ENCODE measurements around the gene APBB3.
"Not testable (repeated sequence)": the region's sequence is repeated elsewhere in the genome, so short reads cannot be mapped to it uniquely, and the experiment has no call there.

APBB3 gene, protein sequence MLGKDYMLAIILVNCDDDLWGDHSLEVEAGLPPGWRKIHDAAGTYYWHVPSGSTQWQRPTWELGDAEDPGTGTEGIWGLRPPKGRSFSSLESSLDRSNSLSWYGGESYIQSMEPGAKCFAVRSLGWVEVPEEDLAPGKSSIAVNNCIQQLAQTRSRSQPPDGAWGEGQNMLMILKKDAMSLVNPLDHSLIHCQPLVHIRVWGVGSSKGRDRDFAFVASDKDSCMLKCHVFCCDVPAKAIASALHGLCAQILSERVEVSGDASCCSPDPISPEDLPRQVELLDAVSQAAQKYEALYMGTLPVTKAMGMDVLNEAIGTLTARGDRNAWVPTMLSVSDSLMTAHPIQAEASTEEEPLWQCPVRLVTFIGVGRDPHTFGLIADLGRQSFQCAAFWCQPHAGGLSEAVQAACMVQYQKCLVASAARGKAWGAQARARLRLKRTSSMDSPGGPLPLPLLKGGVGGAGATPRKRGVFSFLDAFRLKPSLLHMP

DNA sequence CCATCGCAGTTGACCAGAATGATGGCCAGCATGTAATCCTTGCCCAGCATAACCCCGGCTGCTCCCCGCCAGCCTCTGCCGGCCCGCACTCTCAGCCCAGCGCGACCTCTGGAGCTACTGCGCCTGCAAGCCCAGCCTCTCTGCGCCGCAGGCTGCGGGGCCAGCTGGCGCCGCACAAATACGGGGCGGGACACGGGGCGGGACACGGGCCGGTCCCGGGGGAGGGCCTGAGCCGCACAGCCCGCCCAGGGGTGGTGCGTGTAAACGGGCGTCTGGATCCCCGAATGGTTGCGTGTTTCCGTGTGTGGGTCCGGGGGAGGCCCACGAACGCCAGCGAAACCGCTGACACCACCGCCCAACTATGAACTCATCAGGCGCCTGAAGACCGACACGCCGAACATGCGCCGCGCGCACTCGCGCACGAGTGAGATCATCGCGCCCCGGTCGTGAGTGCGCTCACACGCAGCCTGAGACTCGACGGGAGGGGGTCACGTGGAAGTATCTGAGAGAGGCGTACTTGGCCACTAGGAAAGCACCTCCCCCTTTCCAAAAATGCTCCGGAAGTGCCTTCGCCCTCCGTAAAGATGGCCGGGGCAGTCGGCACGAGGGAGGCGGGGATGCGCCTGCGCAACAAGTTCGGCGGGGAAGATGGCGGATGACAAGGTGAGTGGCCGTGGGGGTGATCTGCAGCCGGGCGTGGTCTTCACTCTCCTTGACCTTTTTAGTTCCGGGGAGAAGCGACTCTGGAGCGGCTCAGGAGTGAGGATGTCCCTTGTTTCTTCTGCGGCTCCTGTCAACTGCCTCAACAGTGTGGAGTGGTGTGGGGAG, at the start of gene APBB3, which contains the start of gene SLC35A4:
Gene APBB3, minus strand, starts transcription at position 403 of the 828 bp plus-strand sequence. Its CDS starts 353 bp downstream, at position 50.
Gene SLC35A4, plus strand, starts transcription at position 633 of the 828 bp plus-strand sequence. CDS start 2,342 bp downstream, outside the sequence.
- in situ Hi-C loops (cut with HindIII; ENCODE audit: low sequenced_read_pairs): no loop called here

DNA sequence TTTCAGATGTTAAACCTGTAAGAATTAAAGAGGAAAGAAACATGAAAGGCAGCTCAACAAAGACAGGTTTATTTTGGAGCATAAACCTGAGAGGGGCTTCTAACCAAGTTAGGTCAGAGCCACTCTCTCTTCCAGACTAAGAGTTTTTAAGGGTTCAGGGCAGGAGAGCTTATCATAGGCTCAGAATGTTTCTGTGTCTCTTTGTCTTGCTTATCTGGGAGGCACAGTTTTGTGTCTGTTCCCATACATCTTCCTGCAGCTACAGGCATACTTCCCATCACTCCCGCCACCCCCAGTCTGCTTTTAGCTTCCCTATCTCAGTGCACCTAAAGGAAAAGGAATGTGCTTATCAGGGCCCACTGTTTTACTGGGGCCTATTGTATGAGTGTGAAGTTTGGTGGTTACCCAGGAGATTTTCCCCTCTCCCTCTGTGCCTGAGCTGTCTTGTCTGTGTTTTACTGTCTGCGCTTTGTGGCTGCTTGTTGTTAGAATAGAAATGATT, 46.7 kb upstream of the APBB3 start:
- in situ Hi-C loops (cut with HindIII; ENCODE audit: low sequenced_read_pairs): no loop called here

DNA sequence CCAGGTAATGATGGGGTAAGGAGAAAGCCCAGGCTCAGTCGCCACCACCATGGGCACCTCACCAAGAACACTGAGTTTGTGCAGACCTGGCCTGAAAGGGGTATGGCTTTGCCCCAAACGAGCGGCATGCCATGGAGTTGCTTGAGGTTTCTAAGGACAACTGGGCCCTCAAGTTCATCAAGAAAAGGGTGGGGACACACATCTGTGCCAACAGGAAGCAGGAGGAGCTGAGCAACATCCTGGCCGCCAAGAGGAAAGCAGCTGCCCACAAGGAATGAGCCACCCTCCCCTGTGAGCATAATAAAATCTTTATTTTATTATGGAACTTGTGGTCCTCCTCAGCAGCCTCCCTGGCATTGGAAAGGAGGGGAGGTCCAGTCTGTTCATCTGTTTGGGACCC, 44.7 kb upstream of the APBB3 start:
- in situ Hi-C loops (cut with HindIII; ENCODE audit: low sequenced_read_pairs): no loop called here

DNA sequence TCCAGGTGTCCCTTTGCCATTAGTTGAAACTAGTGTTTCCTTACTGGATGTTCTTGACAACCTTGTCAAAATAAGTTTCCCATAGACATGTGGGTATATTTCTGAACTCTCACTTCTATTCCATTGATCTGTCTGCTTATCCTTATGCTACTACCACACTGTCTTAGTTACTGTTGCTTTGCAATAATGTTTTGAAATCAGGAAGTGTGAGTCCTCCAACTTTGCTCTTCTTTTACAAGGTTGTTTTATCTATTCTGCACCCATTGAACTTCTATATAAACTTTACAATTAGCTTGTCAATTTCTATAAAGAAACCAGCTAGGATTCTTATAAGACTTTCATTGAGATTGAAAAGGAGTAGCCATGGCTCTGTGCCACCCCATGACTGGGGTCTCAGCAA, 44.3 kb upstream of the APBB3 start:
- in situ Hi-C loops (cut with HindIII; ENCODE audit: low sequenced_read_pairs): no loop called here

DNA sequence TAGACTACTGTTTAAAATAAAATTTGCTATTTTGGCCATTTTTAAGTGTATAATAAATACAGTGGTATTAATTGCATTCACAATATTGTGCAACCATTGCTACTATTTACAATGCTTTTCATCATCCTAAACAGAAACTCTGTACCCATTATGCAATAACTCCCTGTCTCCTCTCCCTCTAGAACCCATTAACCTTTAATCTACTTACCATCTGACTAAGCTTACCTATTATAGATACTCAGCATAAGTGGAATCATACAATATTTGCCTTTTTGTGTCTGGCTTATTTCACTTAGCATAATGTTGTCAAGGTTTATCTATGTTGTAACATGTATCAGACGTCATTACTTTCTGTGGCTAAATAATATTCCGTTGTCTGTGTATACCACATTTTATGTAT, 42.6 kb upstream of the APBB3 start:
- in situ Hi-C loops (cut with HindIII; ENCODE audit: low sequenced_read_pairs): no loop called here

DNA sequence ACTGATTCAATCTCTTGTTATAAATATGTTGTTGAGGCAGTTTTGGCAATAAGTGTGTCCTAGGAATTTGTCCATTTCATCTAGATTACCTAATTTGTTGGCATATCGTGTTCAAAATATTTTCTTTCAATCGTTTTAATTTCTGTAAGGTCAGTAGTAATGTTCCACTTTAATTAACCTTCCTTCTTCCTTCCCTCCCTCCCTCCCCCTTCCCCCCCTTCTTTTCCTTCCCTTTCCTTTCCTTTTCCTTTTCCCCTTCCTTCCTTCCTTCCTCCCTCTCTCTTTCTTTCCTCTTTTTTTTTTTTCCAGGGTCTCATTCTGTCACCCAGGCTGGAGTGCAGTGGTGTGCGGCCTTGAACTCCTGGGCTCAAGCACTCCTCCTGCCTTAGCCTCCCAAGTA, 41.5 kb upstream of the APBB3 start:
- in situ Hi-C loops (cut with HindIII; ENCODE audit: low sequenced_read_pairs): no loop called here

DNA sequence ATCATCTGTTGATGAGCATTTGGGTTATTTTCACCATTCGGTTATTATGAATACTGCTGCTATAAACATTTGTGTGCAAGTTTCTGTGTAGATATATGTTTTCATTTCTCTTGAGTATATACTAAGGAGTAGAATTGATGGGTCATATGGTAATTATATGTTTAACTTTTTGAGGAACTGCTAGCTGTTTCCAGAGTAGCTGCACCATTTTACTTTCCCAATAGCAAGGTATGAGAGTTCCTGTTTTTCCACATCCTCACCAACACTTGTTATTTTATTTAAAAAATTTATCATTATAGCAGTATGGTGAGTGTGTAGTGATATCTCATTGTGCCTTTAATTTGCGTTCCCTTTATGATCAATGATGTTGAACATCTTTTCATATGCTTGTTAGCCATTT, 39.3 kb upstream of the APBB3 start:
- in situ Hi-C loops (cut with HindIII; ENCODE audit: low sequenced_read_pairs): no loop called here

DNA sequence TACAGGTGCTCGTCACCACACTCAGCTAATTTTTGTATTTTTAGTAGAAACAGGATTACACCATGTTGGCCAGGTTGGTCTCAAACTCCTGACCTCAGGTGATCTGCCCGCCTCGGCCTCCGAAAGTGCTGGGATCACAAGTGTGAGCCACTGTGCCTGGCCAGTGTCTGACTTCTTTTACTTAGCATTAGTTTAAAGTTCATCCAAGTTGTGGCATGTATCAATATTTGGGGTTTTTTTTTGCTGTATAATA, 39.0 kb upstream of the APBB3 start:
- in situ Hi-C loops (cut with HindIII; ENCODE audit: low sequenced_read_pairs): not testable (repeated sequence)

DNA sequence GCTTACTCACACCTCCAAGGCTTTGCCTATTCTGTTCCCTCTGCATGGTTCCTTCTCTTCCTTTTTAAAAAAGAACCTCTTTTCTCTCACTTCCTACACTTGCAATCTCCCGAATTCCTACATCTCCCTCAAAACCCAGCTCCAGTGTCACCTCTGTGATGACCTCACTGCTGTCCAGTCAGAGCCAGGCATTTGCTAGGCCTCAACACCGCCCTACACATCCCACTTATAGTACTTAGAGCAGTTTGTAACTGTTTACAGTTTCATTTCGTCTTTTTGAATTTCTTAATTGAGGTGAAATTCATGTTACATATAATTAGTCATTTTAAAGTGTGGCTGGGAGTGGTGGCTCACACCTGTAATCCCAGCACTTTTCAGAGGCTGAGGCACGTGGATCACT, 37.7 kb upstream of the APBB3 start:
- in situ Hi-C loops (cut with HindIII; ENCODE audit: low sequenced_read_pairs): no loop called here

DNA sequence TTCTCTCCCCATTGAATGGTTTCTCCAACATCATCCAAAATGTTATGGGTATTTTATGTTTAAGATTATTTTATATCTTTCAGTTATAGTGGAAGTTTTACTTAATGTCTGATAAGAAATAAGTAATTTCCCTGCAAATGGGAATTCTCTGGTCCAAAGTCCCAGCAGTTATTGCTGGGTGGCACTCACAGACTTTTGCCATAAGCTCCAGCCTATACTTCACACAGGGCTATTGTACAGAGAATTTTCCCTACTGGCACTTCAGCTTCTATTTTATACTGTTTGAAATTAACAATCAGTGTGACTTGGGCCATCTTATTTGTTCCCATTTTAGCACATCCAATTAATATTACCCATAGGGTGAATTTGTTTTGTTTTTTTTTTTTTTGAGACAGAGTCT, 35.7 kb upstream of the APBB3 start:
- in situ Hi-C loops (cut with HindIII; ENCODE audit: low sequenced_read_pairs): no loop called here

DNA sequence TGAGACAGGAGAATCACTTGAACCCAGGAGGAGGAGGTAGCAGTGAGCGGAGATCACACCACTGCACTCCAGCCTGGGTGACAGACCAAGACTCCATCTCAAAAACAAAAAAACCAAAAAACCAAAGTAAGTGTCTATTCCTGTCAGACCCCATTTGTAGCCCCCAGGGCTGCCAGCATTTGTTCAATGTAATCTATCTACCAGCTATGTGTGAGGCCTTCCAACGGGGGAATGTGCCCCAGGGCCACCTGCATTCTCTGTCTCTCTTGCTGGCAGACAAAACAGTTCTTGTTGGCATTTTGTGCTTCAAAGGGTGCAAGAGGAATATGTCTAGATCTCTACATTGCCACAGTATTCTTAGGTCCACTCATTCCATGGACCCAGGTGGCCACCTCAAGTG, 34.4 kb upstream of the APBB3 start:
- in situ Hi-C loops (cut with HindIII; ENCODE audit: low sequenced_read_pairs): no loop called here

DNA sequence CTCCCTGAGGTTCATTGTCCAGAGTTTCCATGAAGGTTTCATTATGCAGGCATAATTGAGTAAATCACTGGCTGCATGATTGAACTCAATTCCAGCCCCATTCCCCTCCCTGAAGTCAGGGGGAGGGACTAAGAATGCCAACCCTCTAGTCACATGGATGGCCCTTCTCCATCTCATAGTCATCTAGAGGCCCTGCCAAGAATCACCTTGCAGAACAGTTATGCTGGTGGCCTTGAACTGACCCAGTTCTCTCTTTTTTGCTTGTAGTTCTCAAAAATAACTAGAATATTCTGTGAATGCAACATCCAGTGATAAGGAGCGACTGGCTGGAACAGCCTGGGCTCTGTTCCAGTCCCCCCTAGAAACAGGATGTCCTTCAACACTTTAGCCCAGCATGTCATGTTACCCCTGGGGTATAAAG, 31.9 kb upstream of the APBB3 start:
- in situ Hi-C loops (cut with HindIII; ENCODE audit: low sequenced_read_pairs): no loop called here

DNA sequence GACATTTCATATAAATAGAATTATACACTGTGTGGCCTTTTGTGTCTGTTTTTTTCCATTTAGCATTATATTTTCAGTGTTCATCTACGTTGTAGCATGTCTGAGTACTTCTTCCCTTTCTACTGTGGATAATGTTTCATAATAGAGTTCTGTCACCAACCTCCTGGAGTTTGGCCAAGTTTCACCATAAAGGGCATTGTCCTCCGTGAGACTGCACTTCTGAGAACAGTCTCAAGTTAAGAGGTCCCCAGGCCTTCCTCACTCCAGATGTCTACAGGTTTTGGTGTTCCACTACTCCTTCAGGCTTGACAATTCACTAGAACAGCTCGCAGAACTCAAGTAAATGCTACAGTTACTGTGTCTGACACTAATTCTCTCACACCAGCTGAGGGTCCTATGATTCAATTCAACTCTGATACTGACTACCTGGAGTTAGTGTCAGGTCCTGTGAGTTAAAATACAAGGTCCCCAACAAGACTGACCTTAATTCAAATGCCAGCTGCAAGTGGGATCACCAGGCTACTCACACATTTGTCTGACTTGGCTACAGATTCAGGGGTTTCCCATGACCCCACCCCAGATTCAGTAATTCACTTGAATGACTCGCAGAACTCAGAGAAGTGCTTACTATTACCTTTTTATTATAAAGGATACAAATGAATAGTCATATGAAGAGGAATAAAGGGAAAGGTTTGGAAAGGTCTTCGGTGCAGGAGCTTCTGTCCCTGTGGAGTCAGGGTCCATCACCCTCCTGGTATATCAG, 31.3 kb upstream of the APBB3 start:
- in situ Hi-C loops (cut with HindIII; ENCODE audit: low sequenced_read_pairs): no loop called here

DNA sequence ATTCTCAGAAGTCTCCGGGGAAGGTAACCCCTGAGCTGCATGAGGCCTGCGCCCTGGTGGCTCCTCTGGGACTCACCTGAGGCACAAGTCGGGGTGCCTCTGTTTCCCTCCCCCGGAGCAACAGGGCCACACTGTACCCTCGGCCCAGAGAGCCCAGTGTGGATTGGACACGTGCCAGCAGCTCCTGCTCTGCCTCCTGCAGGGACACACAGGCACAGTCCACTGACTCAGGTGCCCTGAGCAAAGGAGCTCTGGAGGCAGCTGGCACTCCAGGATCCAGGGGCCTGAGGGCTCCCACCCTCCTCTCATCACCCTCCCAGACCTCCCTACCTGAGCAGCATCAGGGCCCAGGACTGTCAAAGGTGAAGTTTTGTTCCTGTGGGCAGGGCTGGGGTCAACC, 29.8 kb upstream of the APBB3 start:
- in situ Hi-C loops (cut with HindIII; ENCODE audit: low sequenced_read_pairs): no loop called here

DNA sequence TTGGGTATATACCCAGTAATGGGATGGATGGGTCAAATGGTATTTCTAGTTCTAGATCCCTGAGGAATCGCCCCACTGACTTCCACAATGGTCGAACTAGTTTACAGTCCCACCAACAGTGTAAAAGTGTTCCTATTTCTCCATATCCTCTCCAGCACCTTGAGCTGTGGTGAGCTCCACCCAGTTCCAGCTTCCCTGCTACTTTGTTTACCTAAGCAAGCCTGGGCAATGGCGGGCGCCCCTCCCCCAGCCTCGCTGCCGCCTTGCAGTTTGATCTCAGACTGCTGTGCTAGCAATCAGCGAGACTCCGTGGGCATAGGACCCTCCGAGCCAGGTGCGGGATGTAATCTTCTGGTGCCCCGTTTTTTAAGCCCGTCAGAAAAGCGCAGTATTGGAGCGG, 28.7 kb upstream of the APBB3 start:
- in situ Hi-C loops (cut with HindIII; ENCODE audit: low sequenced_read_pairs): not testable (repeated sequence)

DNA sequence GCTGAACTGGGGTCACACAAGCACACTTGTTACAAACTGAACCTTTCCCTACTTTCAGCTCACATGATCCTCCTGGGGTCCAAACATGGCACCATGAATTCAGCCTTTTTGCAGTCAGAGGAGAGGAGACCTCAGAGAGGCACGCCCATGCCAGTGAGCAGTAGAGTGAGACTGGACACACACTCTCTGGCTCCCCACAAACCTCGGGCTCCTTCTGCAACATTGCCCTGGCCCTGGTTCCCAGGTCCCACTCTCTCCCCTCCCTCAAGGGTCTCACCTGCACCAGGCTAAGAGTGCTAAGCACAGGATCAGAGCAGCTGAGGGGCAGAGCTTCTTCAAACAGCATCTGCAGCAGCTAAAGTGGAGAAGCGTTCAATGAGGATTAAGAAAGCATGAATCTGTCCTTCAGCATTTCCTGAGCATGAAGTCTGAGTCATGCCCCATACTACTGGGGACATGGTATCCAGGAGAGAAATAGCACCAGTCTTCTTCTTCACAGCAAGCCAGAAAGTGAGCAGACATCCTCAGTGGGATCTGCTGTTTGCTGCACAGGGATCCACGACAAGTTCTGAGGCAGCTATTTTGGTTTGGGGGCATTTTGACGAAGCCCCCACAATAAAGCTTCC, 27.5 kb upstream of the APBB3 start:
- in situ Hi-C loops (cut with HindIII; ENCODE audit: low sequenced_read_pairs): no loop called here

DNA sequence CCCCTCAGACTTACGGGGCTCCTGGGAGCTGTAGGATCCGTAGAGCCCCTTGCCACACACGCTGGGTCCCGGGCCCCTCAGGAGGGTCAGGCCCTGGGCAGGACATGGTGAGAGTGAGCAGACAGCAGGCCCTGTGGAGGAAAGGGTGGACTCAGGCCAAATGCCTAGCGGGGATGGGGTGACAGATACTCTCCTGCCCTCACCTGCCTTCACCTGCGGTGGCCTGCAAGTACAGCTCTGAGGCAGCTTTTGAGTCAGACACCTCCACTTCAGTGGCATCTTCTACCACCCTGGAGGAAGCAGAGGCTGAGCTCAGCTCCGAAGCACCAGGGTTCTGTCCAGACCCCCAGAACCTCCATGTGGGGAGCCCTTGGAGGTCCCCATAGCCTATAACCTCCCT, 26.5 kb upstream of the APBB3 start:
- in situ Hi-C loops (cut with HindIII; ENCODE audit: low sequenced_read_pairs): no loop called here

DNA sequence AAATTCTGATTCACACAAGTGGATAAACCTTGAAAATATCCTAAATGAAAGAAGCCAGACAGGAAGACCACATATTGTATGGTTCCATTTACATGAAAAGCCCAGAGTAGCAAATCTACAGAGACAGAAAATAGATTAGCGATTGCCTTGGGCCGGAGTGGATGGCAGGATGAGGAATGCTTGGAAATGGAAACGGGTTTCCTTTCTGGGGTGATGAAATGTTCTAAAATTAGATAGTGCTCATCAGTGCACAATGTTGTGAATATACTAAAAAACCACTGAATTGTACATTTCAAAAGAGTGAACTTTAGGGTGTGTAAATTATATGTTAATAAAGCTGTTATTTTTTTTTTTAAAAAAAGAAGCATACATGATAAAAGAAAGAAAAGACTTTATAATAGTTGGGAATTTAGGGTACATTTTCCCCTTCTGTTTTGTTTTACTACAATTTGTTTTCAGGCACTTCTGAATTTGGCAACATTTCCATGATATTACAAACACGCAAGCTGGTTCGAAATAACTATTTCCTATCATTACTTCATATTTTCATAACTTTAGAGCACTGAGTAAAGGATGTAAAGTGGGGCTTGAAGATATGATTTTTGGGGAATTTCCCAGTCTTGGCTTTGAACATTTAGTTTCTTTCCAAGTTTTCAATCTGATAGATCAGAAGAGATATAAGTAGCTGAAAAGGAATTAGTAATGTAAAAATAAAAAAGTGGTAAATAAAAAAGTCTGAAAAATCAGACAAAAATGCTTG, 24.1 kb upstream of the APBB3 start:
- in situ Hi-C loops (cut with HindIII; ENCODE audit: low sequenced_read_pairs): no loop called here

DNA sequence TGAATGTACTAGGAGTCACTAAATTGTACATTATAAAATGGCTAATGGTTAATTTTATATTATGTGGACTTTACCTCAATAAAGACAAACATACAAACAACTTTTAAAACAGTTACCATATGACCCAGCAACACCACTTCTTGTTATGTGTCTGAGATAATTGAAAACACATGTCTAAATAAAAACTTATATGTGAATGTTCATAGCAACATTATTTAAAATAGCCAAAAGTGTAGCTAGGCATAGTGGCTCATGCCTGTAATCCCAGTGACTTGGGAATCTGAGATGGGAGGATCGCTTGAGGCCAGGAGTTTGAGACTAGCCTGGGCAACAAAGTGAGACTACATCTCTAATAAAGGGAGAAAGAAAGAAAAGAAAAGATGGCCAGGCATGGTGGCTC, 23.1 kb upstream of the APBB3 start:
- in situ Hi-C loops (cut with HindIII; ENCODE audit: low sequenced_read_pairs): no loop called here

DNA sequence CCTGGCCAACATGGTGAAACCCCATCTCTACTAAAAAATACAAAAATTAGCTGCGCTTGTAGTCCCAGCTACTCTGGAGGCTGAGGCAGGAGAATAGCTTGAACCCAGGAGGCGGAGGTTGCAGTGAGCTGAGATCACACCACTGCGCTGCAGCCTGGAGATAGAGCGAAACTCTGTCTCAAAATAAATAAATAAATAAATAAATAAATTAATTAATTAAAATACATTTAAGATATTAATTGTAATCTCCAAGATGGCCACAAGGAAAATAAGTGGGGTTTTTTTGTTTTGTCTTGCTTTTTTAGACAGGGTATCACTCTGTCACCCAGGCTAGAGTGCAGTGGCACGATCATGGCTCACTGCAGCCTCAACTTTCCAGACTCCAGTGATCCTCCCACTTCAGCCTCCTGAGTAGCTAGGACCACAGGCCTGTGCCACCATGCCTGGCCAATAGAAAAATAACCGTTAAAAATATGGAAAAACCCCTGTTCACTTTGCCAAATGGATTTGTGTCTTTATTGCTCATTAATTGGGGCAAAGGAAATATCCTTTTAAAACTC, 14.9 kb upstream of the APBB3 start:
- in situ Hi-C loops (cut with HindIII; ENCODE audit: low sequenced_read_pairs): not testable (repeated sequence)
